Measurements from ENCODE around the gene TREX2.

Gene TREX2, protein sequence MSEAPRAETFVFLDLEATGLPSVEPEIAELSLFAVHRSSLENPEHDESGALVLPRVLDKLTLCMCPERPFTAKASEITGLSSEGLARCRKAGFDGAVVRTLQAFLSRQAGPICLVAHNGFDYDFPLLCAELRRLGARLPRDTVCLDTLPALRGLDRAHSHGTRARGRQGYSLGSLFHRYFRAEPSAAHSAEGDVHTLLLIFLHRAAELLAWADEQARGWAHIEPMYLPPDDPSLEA

GRCh38 chrX:153445856-153446635, at the start of gene TREX2:
TSS of gene TREX2 (minus strand) at chrX:153446056. CDS start at chrX:153445430, 626 bp downstream.
- DNase-seq = no peak

GRCh38 chrX:153495362-153495751, 49.5 kb upstream of the TREX2 start:
- no peak for DNase-seq

GRCh38 chrX:153494541-153495361, 48.9 kb upstream of the TREX2 start, which contains the start of gene BGN:
TSS of gene BGN (plus strand) at chrX:153494980. CDS start at chrX:153504632, 9,652 bp downstream.
- no peak for DNase-seq

DNA sequence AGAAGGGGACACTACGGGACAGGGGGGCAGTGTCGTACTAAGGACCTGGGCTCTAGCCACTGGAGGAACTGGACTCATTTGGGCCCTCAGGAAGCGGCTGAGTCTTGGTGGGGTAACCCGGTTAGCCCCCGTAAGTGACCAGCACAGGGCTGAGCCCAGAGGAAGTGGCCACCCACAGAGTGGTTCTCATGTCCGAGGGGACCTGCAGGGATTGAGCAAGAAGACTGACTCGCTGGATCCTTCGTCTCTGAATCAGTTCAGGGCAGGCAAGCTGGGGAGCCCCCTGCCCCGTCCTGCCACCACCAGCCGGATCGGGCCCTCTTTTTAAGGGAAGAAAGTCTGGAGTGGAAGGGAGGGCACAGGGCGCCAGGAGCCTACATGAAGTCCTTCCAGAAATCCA, 48.2 kb upstream of the TREX2 start:
- no peak for DNase-seq

GRCh38 chrX:153493085-153493484, 47.2 kb upstream of the TREX2 start:
- DNase-seq = no peak

DNA sequence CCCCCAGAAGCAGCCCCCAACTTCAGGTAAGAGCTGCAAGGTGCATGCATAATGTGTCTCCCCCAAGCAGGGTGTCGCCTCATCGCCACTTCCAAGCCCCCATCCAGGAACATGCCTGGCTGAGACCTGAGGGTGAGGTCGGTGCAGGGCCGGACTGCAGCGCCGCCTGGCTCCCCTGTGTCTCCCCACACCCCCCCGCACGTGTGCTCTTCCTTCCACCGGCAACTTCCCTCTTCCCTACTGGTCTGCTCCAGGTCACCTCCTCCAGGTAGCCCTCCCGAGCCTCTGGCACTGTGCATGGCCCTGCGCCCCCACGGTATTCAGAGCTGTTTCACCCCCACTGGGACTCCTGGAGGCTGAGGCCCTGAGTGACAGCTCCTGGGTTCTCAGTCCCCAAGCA, 46.7 kb upstream of the TREX2 start:
- no peak for DNase-seq

- DNase-seq = no peak
Measured at GRCh38 chrX:153491918-153492317, 46.1 kb upstream of the TREX2 start.

- DNase-seq = no peak
Measured at GRCh38 chrX:153491351-153491914, 45.6 kb upstream of the TREX2 start.

DNA sequence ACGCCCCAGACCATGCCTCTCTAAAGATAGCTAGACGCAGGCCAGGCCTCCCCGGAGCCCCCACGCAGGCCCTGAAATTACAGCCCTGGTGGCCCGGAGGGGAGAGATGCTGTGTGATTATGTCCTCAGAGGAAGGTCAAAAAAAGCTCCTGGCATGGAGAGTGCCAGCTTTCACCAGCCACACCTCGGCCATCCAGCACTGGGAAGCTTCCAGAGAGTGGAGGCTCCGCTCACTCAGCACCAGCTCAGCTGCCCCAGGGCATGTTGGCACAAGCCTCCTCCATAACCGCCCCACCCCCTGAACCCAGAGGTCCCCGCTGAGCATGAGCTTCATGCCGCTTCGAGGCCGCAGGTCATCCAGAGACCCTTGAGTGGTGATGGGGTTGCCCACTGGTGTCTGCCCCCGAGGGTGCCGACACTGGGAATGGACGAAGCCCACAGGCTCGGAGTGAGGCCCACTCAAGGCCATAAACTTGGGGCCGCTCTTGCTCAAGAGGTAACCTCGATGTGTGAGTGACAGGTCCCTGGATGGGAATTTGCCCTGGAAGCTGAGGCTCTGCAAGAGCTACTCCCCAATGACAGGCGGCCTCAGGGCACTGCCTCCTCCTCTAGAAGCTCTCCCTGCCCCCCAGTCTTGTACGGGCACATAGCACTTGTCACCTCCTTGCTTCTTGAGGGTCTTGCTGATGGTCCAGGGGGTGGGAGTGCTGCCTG, 44.5 kb upstream of the TREX2 start:
- DNase-seq = no peak

GRCh38 chrX:153488231-153488914, 42.5 kb upstream of the TREX2 start:
- DNase-seq = no peak

GRCh38 chrX:153487590-153488071, 41.8 kb upstream of the TREX2 start:
- DNase-seq = no peak

- no peak for DNase-seq
Measured at GRCh38 chrX:153486171-153486570, 40.3 kb upstream of the TREX2 start.

DNA sequence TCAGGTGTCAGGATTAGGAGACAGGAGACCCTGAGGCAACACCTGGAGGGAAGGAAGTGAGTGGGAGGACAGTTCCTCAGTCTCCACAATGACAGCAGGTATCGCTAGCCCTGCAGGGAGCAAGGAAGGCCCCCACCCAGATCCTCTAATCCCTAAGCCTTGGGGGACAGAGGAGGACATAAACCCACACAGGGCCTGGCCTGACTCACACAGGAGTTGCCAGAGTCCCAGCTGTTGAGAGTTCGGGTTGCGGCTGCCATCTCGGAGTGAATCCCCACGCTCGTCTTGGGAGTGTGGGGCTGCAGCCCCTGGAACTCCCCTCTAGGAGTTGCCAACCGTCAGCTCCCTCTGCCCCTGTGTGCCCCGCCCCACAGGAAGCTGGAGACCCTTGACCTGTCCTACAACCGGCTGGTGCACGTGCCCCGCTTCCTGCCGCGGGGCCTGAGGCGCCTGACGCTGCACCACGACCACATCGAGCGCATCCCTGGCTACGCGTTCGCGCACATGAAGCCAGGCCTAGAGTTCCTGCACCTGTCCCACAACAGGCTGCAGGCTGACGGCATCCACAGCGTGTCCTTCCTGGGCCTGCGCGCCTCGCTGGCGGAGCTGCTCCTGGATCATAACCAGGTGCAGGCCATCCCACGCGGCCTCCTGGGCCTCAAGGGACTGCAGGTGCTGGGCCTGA, 39.7 kb upstream of the TREX2 start:
- no peak for DNase-seq

GRCh38 chrX:153482376-153483015, 36.6 kb upstream of the TREX2 start:
- no peak for DNase-seq

- no peak for DNase-seq
Measured at GRCh38 chrX:153481043-153481442, 35.2 kb upstream of the TREX2 start.

- DNase-seq = no peak
Measured at GRCh38 chrX:153478746-153479145, 32.9 kb upstream of the TREX2 start.

GRCh38 chrX:153477901-153478300, 32.0 kb upstream of the TREX2 start:
- DNase-seq = no peak

GRCh38 chrX:153477364-153477857, 31.6 kb upstream of the TREX2 start:
- no peak for DNase-seq

GRCh38 chrX:153476666-153477363, 31.0 kb upstream of the TREX2 start:
- DNase-seq = peak; percentile 39
